ENCODE measurements around the gene ANKS3. TPM values are rescaled to one million over a fixed set of nuclear protein-coding genes. Genes with fewer than 3 reads are reported as not detected.

The ANKS3 gene
- total RNA-seq, 2 donors from 2014 or later = 19.0 to 39.1 TPM

- Mint-ChIP-seq H3K4me1 (ENCODE audit: low read depth in 2 of 2) (peaks cover 13 to 18% of the 10 kb centered on the region in 2 donors), H3K4me3 (no peak overlapping the region), H3K27me3 (no peaks in the 10 kb centered on the region), H3K27ac (peak overlapping the region; percentile 67 to 69), H3K36me3 (no peaks in the 10 kb centered on the region), H3K9me3 (no peaks in the 10 kb centered on the region)
- ATAC-seq (no peak), DNase-seq (ENCODE audit: low spot score) (no peak)
Measured at GRCh38 chr16:4649744-4650442, 84.2 kb downstream of the ANKS3 start.

- Mint-ChIP-seq H3K9me3 (no peaks in the 10 kb centered on the region), H3K27ac (peak overlapping the region; percentile 56 to 67), H3K4me3 (no peak overlapping the region), H3K4me1 (ENCODE audit: low read depth in 2 of 2) (peaks cover 13 to 18% of the 10 kb centered on the region in 2 donors), H3K27me3 (no peaks in the 10 kb centered on the region), H3K36me3 (no peaks in the 10 kb centered on the region)
- no peak for ATAC-seq
- DNase-seq (ENCODE audit: low spot score) = no peak
Measured at GRCh38 chr16:4648917-4649316, 85.2 kb downstream of the ANKS3 start.

GRCh38 chr16:4647644-4647980 is 86.5 kb downstream of the ANKS3 start:
- Mint-ChIP-seq H3K27me3 (no peaks in the 10 kb centered on the region), H3K4me1 (ENCODE audit: low read depth in 2 of 2) (peaks cover 13 to 18% of the 10 kb centered on the region in 2 donors), H3K9me3 (no peaks in the 10 kb centered on the region), H3K36me3 (no peaks in the 10 kb centered on the region), H3K4me3 (no peak overlapping the region), H3K27ac (no peak overlapping the region)
- ATAC-seq = peak in 1 of 2 donors; percentile 18
- no peak for DNase-seq (ENCODE audit: low spot score)

GRCh38 chr16:4646773-4647643 is 87.1 kb downstream of the ANKS3 start:
- H3K4me3 Mint-ChIP-seq = no peak overlapping the region
- no peak for DNase-seq (ENCODE audit: low spot score)
- ATAC-seq = peak in 1 of 2 donors; percentile 44
- no peaks in the 10 kb centered on the region for H3K36me3 Mint-ChIP-seq
- H3K27ac Mint-ChIP-seq = no peak overlapping the region
- H3K4me1 Mint-ChIP-seq (ENCODE audit: low read depth in 2 of 2) = peaks cover 13 to 18% of the 10 kb centered on the region in 2 donors
- H3K9me3 Mint-ChIP-seq = no peaks in the 10 kb centered on the region
- no peaks in the 10 kb centered on the region for H3K27me3 Mint-ChIP-seq

Other genes starting within 250 kb of the ANKS3 start
- gene CDIP1, start 195.5 kb downstream of the ANKS3 start, total RNA-seq = 10 to 100 TPM; 24.5 to 28.2 TPM
- gene C16orf96, start 177.9 kb downstream of the ANKS3 start, total RNA-seq = not detected
- gene UBALD1, start 119.4 kb downstream of the ANKS3 start, total RNA-seq = 10 to 100 TPM; 17.4 to 27.9 TPM
- 100 to 1,000 TPM in 1 of 2 donors, 10 to 100 TPM in 1; 86.9 to 105 TPM for gene MGRN1, start 109.4 kb downstream of the ANKS3 start, total RNA-seq
- gene NUDT16L1, start 40.7 kb downstream of the ANKS3 start, total RNA-seq = 10 to 100 TPM; 37.3 to 57.0 TPM
- under 1 TPM in 1 of 2 donors, not detected in 1; 0.53 TPM for gene DNAAF8, start 266 bp upstream of the ANKS3 start, total RNA-seq
- 10 to 100 TPM; 12.2 to 20.9 TPM for gene ZNF500, start 32.9 kb upstream of the ANKS3 start, total RNA-seq
- gene SEPTIN12, start 54.1 kb upstream of the ANKS3 start, total RNA-seq = not detected
- gene SMIM22, start 61.1 kb upstream of the ANKS3 start, total RNA-seq = not detected
- gene ROGDI, start 68.4 kb upstream of the ANKS3 start, total RNA-seq = 1 to 10 TPM; 3.8 to 7.1 TPM
- 100 to 1,000 TPM; 126 to 156 TPM for gene GLYR1, start 113.0 kb upstream of the ANKS3 start, total RNA-seq
- gene UBN1, start 113.2 kb upstream of the ANKS3 start, total RNA-seq = 10 to 100 TPM; 43.8 to 55.9 TPM
- not detected for gene PPL, start 202.9 kb upstream of the ANKS3 start, total RNA-seq
- gene SEC14L5, start 224.1 kb upstream of the ANKS3 start, total RNA-seq = not detected